ENCODE measurements around the gene KIF18B. TPM values are rescaled to one million over a fixed set of nuclear protein-coding genes. Genes with fewer than 3 reads are reported as not detected.

KIF18B gene
- total RNA-seq, 2 experiments from 2014 or later, result 42.2 to 126 TPM

GRCh38 chr17:44881145-44881544, 66.4 kb downstream of the KIF18B start:
- Histone ChIP-seq H3K36me3 (ENCODE audit: insufficient read depth, low read length) (peaks cover 97% of the 10 kb centered on the region), H3K9me3 (ENCODE audit: low read length) (no peaks in the 10 kb centered on the region), H3K27ac (ENCODE audit: low read depth, low read length, poor library complexity, severe bottlenecking) (no peak overlapping the region), H3K4me2 (ENCODE audit: low read length) (no peak overlapping the region), H2AFZ (ENCODE audit: low read length) (no peak overlapping the region), H3K79me2 (ENCODE audit: insufficient read depth, low read depth, low read length) (no peaks in the 10 kb centered on the region), H3K4me3 (ENCODE audit: low read depth, low read length, poor library complexity, severe bottlenecking) (no peak overlapping the region), H3K9me2 (ENCODE audit: insufficient read depth, low read length) (no peaks in the 10 kb centered on the region), H4K20me1 (ENCODE audit: insufficient read depth, low read length) (no peaks in the 10 kb centered on the region), H3K4me1 (ENCODE audit: insufficient read depth, low read length, poor library complexity, severe bottlenecking) (no peaks in the 10 kb centered on the region)
- intact Hi-C loops (cut with micrococcal nuclease; ENCODE audit: unreplicated experiment), result no loop called here
- ChIA-PET POLR2A (interaction anchor here (1.3 kb wide), 1 partner anchor 105 kb away, joined by 4 read pairs; no protein-coding TSS in a partner anchor), CTCF (ENCODE audit: unreplicated experiment) (interaction anchor here (0.6 kb wide), 1 partner anchor 242 kb away, joined by 3 read pairs; no protein-coding TSS in a partner anchor)
- DNase-seq (ENCODE audit: low spot score), result no peak
- TF ChIP-seq EZH2phosphoT487 (IDR thresholded peaks at IDR 0.05; ENCODE audit: borderline replicate concordance, low read depth, low read length), result no peak
- TF ChIP-seq CTCF (conservative IDR thresholded peaks at IDR 0.05; ENCODE audit: low read length), result no peak
- no TSS peak for BruUV-seq (replicated peaks)

DNA sequence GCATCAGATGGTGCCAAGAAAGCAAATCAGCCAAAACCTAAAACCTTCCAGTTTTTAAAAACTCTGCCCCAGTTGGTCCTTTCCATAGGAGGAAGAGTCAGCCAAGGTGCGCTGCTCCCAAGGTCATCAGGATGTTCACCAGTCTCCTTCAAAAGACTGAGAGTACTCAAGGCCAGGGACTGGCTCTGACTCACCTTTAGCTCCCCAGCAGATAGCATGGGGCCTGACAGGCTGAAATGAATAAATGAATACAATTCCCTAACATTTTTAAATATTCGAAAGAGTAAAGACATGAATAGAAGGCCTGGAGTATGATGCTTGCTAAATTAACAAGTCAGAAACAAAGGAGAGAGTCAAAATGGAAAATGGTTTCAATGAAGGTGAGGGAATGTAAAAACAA, 67.5 kb downstream of the KIF18B start:
- CTCF ChIA-PET (ENCODE audit: unreplicated experiment), result no interaction called here

More for the DNA sequence above, 67.5 kb downstream of the KIF18B start:
- BruUV-seq (replicated peaks), result no TSS peak
- Histone ChIP-seq H4K20me1 (ENCODE audit: insufficient read depth, low read length) (no peaks in the 10 kb centered on the region), H3K27ac (ENCODE audit: low read depth, low read length, poor library complexity, severe bottlenecking) (no peak overlapping the region), H3K9me2 (ENCODE audit: insufficient read depth, low read length) (no peaks in the 10 kb centered on the region), H3K4me3 (ENCODE audit: low read depth, low read length, poor library complexity, severe bottlenecking) (no peak overlapping the region), H3K79me2 (ENCODE audit: insufficient read depth, low read depth, low read length) (no peaks in the 10 kb centered on the region), H3K9me3 (ENCODE audit: low read length) (no peaks in the 10 kb centered on the region), H3K4me2 (ENCODE audit: low read length) (no peak overlapping the region), H3K4me1 (ENCODE audit: insufficient read depth, low read length, poor library complexity, severe bottlenecking) (no peaks in the 10 kb centered on the region), H2AFZ (ENCODE audit: low read length) (no peak overlapping the region), H3K36me3 (ENCODE audit: insufficient read depth, low read length) (peaks cover 94% of the 10 kb centered on the region)
- TF ChIP-seq EZH2phosphoT487 (IDR thresholded peaks at IDR 0.05; ENCODE audit: borderline replicate concordance, low read depth, low read length) (no peak), CTCF (conservative IDR thresholded peaks at IDR 0.05; ENCODE audit: low read length) (no peak)
- POLR2A ChIA-PET, result no interaction called here
- intact Hi-C loops (cut with micrococcal nuclease; ENCODE audit: unreplicated experiment), result no loop called here
- DNase-seq (ENCODE audit: low spot score), result no peak

Data from OCI-LY7 (cell line).